Aorta (tissue), 5 donors: ENCODE data around the gene GPR107. TPM values are rescaled to one million over a fixed set of nuclear protein-coding genes. Genes with fewer than 3 reads are reported as not detected.

Source experiments
- ATAC-seq: fragments of 200-7000 bp; cut with Tn5 transposase; one replicate; pipeline ENCODE4 v1.9.1; 2022; ENCODE audit warnings: moderate library complexity; ENCODE audit not compliant: low FRiP score
- DNase-seq, 2 donors: peaks; one replicate each; pipeline ENCODE4 v3.0.0-alpha.2; 2020
- H3K27ac ChIP-seq, 2 donors: one replicate each; pipeline ENCODE4 v1.5.1; 2013; ENCODE audit warnings: low read length in 2 of 2, mild to moderate bottlenecking in 2 of 2, moderate library complexity in 2 of 2, control low read depth in 1 of 2, inconsistent platforms in 1 of 2, low read depth in 1 of 2
- H3K27me3 ChIP-seq, 2 donors: one replicate each; pipeline ENCODE4 v1.6.1; 2013; ENCODE audit warnings: control low read depth in 1 of 2, low read length in 1 of 2, mild to moderate bottlenecking in 1 of 2, moderate library complexity in 1 of 2; ENCODE audit not compliant: insufficient read depth in 2 of 2, control insufficient read depth in 1 of 2
- H3K36me3 ChIP-seq, 2 donors: one replicate each; pipeline ENCODE4 v1.6.1; 2013; ENCODE audit warnings: control low read depth in 1 of 2, low read length in 1 of 2, mild to moderate bottlenecking in 1 of 2; ENCODE audit not compliant: insufficient read depth in 2 of 2, control insufficient read depth in 1 of 2
- H3K4me1 ChIP-seq, 2 donors: one replicate each; pipeline ENCODE4 v1.6.1; 2013; ENCODE audit warnings: low read length in 2 of 2, control low read depth in 1 of 2, mild to moderate bottlenecking in 1 of 2, moderate library complexity in 1 of 2; ENCODE audit not compliant: insufficient read depth in 2 of 2, control insufficient read depth in 1 of 2
- H3K4me3 ChIP-seq, 2 donors: one replicate each; pipeline ENCODE4 v1.5.1; 2013; ENCODE audit warnings: low read length in 2 of 2, control low read depth in 1 of 2, mild to moderate bottlenecking in 1 of 2
- H3K9me3 ChIP-seq: one replicate; pipeline ENCODE4 v1.6.1; 2013; ENCODE audit warnings: mild to moderate bottlenecking, low read length; ENCODE audit not compliant: control insufficient read depth
- WGBS, 2 donors: extraction: QIAGEN DNeasy Blood & Tissue Kit; methylation state at CpG; one replicate each; pipeline ENCODE4 v1.1.7; 2013; 5-methylcytosine and 5-hydroxymethylcytosine counted together
- intact Hi-C, 2 donors: fragments of 100-400 bp; cut with DNase I; formaldehyde crosslinking; loops; one replicate each; pipeline versions ENCODE4 v1.14.2 to v1.15.0; 2022
- polyA plus RNA-seq, 2 donors: library from polyadenylated mRNA; stranded (reverse); fragments of 200-250 nt; gene quantifications; one replicate each; pipeline ENCODE4 v1.2.3, GENCODE V29; 2013
- total RNA-seq, 2 donors: library from RNA; stranded (reverse); fragmentation: NEBNext Ultra II Directional; extraction: Animal tissue kit (Norgen Biotek cat#: 25700); gene quantifications; one replicate each; pipeline ENCODE4 v1.2.1, GENCODE V29; 2021
- donor health status: healthy with polysubstance abuse.
- donor health status: Bipolar disorder and iron deficiency.
- donor health status: DM: no; HTN: no; CAD: no.
- donor health status: DM: no; HTN: no; CAD: no.
- donor health status: DM: yes; HTN: yes; CAD: no.

The GPR107 gene
- total and polyA plus RNA-seq, 4 donors, result 7.4 to 48.2 (median 35.1) TPM

DNA sequence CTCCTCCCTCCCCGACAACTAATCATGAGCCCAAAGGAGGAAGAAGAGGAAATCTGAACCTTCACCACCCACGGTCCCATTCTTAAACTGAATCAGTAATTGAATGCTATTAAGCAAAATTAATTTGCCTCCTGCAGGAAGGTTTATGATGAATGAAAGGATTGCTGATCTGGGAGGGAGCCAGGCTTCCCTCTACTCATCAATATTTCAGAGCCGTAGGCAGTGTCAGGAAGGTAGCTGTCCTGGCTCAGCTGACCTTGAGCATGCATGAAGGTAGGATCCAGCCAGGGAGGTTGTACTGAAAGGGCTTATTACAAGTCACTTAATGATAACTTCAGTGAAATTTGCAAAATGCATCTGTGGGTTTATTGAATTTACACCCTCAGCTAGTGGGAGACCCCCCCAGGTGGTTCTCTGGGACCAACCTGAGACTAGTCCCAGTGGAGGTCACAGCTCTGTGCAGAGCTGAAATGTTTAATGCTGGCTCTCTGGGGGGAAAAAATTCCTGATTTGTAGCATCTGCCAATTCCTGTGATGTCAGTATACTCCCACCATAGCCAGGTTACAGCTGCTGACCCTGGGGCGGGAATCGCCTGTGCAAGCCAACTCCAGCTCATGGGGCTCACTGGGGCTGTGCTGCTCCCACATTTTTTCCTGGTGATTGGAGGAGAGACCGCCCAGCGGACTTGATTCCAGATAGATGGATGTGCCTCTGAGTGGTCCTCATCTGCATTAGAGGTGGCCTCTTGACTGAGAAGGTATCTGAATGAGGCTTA lies 70.6 kb downstream of the GPR107 start:
- 84 to 90% methylated on average over 7 of the region's 7 CpGs for WGBS, 2 donors
- H3K27ac ChIP-seq, result no peak overlapping the region
- H3K9me3 ChIP-seq, result no peaks in the 10 kb centered on the region
- intact Hi-C loops, result no loop called here
- DNase-seq (no peak), ATAC-seq (no peak)
- H3K27me3 ChIP-seq, result no peaks in the 10 kb centered on the region
- peaks cover 0 to 13% of the 10 kb centered on the region in 2 donors for H3K36me3 ChIP-seq
- no peak overlapping the region for H3K4me3 ChIP-seq
- no peaks in the 10 kb centered on the region for H3K4me1 ChIP-seq

GRCh38 chr9:130126721-130127433 lies 73.2 kb downstream of the GPR107 start:
- H3K36me3 ChIP-seq, result peaks cover 0 to 12% of the 10 kb centered on the region in 2 donors
- intact Hi-C loops, result no loop called here
- H3K27me3 ChIP-seq, result no peaks in the 10 kb centered on the region
- no peaks in the 10 kb centered on the region for H3K9me3 ChIP-seq
- ATAC-seq (no peak), DNase-seq (peak in 1 of 2 donors; percentile 1)
- H3K4me3 ChIP-seq, result no peak overlapping the region
- no peaks in the 10 kb centered on the region for H3K4me1 ChIP-seq
- 72 to 76% methylated on average over 4 of the region's 4 CpGs for WGBS, 2 donors
- H3K27ac ChIP-seq, result no peak overlapping the region

- Histone ChIP-seq H3K27ac (no peak overlapping the region), H3K4me3 (no peak overlapping the region)
Measured at GRCh38 chr9:130128251-130128650, 74.5 kb downstream of the GPR107 start.

GRCh38 chr9:130128733-130129431 lies 75.2 kb downstream of the GPR107 start:
- peak; percentile 35 for ATAC-seq
- 77 to 80% methylated on average over 14 of the region's 14 CpGs for WGBS, 2 donors
- no peaks in the 10 kb centered on the region for H3K4me1 ChIP-seq
- no peaks in the 10 kb centered on the region for H3K27me3 ChIP-seq
- peak in 1 of 2 donors; percentile 85 for DNase-seq
- no peak overlapping the region for H3K27ac ChIP-seq
- no peaks in the 10 kb centered on the region for H3K9me3 ChIP-seq
- H3K36me3 ChIP-seq, result peaks cover 3 to 10% of the 10 kb centered on the region in 2 donors
- intact Hi-C loops, result no loop called here
- H3K4me3 ChIP-seq, result no peak overlapping the region

More at GRCh38 chr9:130128251-130128650, 74.5 kb downstream of the GPR107 start:
- 81 to 82% methylated on average over 6 of the region's 6 CpGs for WGBS, 2 donors
- no peaks in the 10 kb centered on the region for H3K4me1 ChIP-seq
- intact Hi-C loops, result no loop called here
- ATAC-seq (no peak), DNase-seq (no peak)
- H3K36me3 ChIP-seq, result peaks cover 2 to 10% of the 10 kb centered on the region in 2 donors
- no peaks in the 10 kb centered on the region for H3K9me3 ChIP-seq
- no peaks in the 10 kb centered on the region for H3K27me3 ChIP-seq

GRCh38 chr9:130129432-130130061 lies 75.8 kb downstream of the GPR107 start:
- no peak for DNase-seq
- no peaks in the 10 kb centered on the region for H3K9me3 ChIP-seq
- H3K27me3 ChIP-seq, result no peaks in the 10 kb centered on the region
- ATAC-seq, result no peak
- H3K4me3 ChIP-seq, result no peak overlapping the region
- H3K4me1 ChIP-seq, result no peaks in the 10 kb centered on the region
- intact Hi-C loops, result no loop called here
- H3K27ac ChIP-seq, result no peak overlapping the region
- 88% methylated on average over 22 of the region's 22 CpGs for WGBS, 2 donors
- H3K36me3 ChIP-seq, result peaks cover 3 to 10% of the 10 kb centered on the region in 2 donors

DNA sequence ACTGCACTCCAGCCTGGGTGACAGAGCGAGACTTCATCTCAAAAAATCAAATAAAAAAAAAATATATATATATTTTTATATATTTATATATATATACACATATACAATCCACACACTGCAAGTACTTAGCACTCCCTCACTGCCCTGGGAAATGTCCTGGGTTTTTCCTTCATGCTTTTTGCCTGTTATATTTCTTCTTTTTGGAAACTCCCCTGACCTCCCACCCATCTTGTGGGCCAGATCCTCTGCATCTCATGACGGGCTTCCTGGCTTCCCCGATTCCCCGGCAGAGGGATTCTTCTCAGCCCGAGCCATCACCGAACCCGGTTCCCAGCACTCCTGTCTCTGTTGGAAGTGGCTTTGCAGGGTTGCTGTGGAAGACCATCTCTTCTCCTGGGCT lies 79.0 kb downstream of the GPR107 start:
- 91 to 93% methylated on average over 7 of the region's 7 CpGs for WGBS, 2 donors
- H3K27ac ChIP-seq, result no peak overlapping the region

DNA sequence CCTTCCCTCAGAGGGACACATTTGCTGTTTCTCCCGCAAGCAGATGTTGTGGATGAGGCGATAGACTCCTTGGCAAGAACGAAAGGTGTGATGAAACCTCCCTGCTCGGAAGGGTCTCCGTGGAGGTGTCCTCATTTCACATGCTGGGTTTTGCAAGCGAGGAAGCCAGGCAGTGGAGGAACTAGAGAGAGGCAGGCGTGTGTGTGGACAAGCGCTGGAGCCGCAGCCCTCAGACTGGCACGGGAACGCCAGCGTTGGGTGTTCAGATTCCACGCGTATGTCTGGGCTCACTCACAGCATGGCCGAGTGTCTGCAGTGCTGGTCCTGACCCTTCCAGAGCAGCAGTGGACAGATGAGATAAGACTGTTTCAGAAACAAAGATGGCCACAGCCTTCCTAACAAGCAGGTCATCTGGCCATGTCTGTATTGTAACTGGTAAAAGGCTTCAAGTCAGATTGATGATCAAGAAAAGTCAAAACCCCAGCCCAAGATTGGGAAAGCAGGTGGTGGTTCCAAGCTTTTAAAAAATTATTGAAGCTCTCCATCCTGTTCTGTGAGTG lies 83.5 kb downstream of the GPR107 start:
- Histone ChIP-seq H3K4me1 (no peaks in the 10 kb centered on the region), H3K36me3 (peaks cover 2 to 3% of the 10 kb centered on the region in 2 donors), H3K27me3 (no peaks in the 10 kb centered on the region), H3K27ac (no peak overlapping the region), H3K9me3 (no peaks in the 10 kb centered on the region), H3K4me3 (no peak overlapping the region)
- intact Hi-C loops, result no loop called here
- 93% methylated on average over 15 of the region's 15 CpGs for WGBS, 2 donors
- DNase-seq (no peak), ATAC-seq (no peak)

More for the DNA sequence above, 79.0 kb downstream of the GPR107 start:
- ATAC-seq, result no peak
- no peaks in the 10 kb centered on the region for H3K27me3 ChIP-seq
- no peaks in the 10 kb centered on the region for H3K9me3 ChIP-seq
- peaks cover 3 to 10% of the 10 kb centered on the region in 2 donors for H3K36me3 ChIP-seq
- H3K4me3 ChIP-seq, result no peak overlapping the region
- intact Hi-C loops, result no loop called here
- DNase-seq, result no peak
- no peaks in the 10 kb centered on the region for H3K4me1 ChIP-seq

GRCh38 chr9:130137641-130138081 lies 84.0 kb downstream of the GPR107 start:
- DNase-seq, result no peak
- H3K27me3 ChIP-seq, result no peaks in the 10 kb centered on the region
- H3K27ac ChIP-seq, result no peak overlapping the region
- H3K36me3 ChIP-seq, result peaks cover 2 to 3% of the 10 kb centered on the region in 2 donors
- WGBS, 2 donors, result 81 to 82% methylated on average over 11 of the region's 11 CpGs
- intact Hi-C loops, result no loop called here
- no peak overlapping the region for H3K4me3 ChIP-seq
- H3K4me1 ChIP-seq, result no peaks in the 10 kb centered on the region
- no peaks in the 10 kb centered on the region for H3K9me3 ChIP-seq
- ATAC-seq, result no peak
